Stomach (tissue), 9 donors: Measurements from ENCODE around the gene SBF1. TPM values are rescaled to one million over a fixed set of nuclear protein-coding genes. Genes with fewer than 3 reads are reported as not detected.

Experiments
- DNase-seq, 2 donors: peaks; one replicate each; pipeline versions ENCODE4 v3.0.0 to v3.0.0-alpha.2; 2013 to 2019
- H3K27ac ChIP-seq, 5 donors: fragments of 200-600 bp in 4 of 5; sonication (generic) in 4 of 5; one replicate each; pipeline ENCODE4 v1.5.1; 2013 to 2019; ENCODE audit warnings: mild to moderate bottlenecking in 1 of 5, moderate library complexity in 1 of 5
- H3K27me3 ChIP-seq, 3 donors: fragments of 200-600 bp; sonication (generic); one replicate each; pipeline ENCODE4 v1.5.1; 2017 to 2019; ENCODE audit warnings: mixed run types in 1 of 3
- H3K36me3 ChIP-seq, 4 donors: fragments of 200-600 bp; sonication (generic); 1 replicate in 3 of 4; 2 replicates in 1 of 4; pipeline ENCODE4 v1.5.1; 2016 to 2019
- H3K4me1 ChIP-seq, 4 donors: fragments of 200-600 bp; sonication (generic); one replicate each; pipeline ENCODE4 v1.5.1; 2016 to 2019
- H3K4me3 ChIP-seq, 4 donors: fragments of 200-600 bp; sonication (generic) in 3 of 4; one replicate each; pipeline ENCODE4 v1.5.1; 2016 to 2019; ENCODE audit warnings: mild to moderate bottlenecking in 1 of 4
- H3K9me3 ChIP-seq, 4 donors: fragments of 200-600 bp; sonication (generic); one replicate each; pipeline ENCODE4 v1.5.1; 2016 to 2019
- EP300 ChIP-seq: sonication (generic); formaldehyde crosslinking; IDR thresholded peaks from one replicate; pipeline ENCODE4 v1.6.1; 2017; ENCODE audit warnings: antibody characterized with exemption
- POLR2A ChIP-seq, 4 donors: fragments of 450-650 bp; IDR thresholded peaks; one replicate each; pipeline ENCODE4 v1.6.1; 2016; ENCODE audit warnings: antibody characterized with exemption in 4 of 4, control low read depth in 2 of 4, mild to moderate bottlenecking in 1 of 4, moderate library complexity in 1 of 4
- POLR2AphosphoS5 ChIP-seq, 3 donors: sonication (generic); formaldehyde crosslinking; IDR thresholded peaks; one replicate each; pipeline ENCODE4 v1.6.1; 2016; ENCODE audit warnings: antibody characterized with exemption in 3 of 3
- WGBS, 5 donors: extraction: QIAGEN DNeasy Blood & Tissue Kit in 3 of 5; methylation state at CpG; one replicate each; pipeline versions ENCODE4 v1.1.5 to v1.1.7; 2013 to 2018; 5-methylcytosine and 5-hydroxymethylcytosine counted together
- intact Hi-C: fragments of 100-400 bp; cut with DNase I; formaldehyde crosslinking; loops from one replicate; pipeline ENCODE4 v1.15.1; 2023; ENCODE audit warnings: low total_unique reads
- polyA plus RNA-seq, 3 donors: library from polyadenylated mRNA; stranded (reverse); fragments of 200-250 nt; gene quantifications; one replicate each; pipeline ENCODE4 v1.2.3, GENCODE V29; 2013
- total RNA-seq, 5 donors: library from RNA; depleted of rRNA; stranded (reverse); fragments of >200 nt; gene quantifications; one replicate each; pipeline versions ENCODE4 v1.1.0 to v1.2.3, GENCODE V29; 2014 to 2016
- TF ChIP-seq, protein P1 (sequence below), 7 experiments: fragments of 450-650 bp in 4 of 7; fragments of 200-600 bp in 3 of 7; sonication (generic) in 3 of 7; IDR thresholded peaks; one replicate each; pipeline ENCODE4 v1.5.1; 2016 to 2019; ENCODE audit warnings: antibody characterized with exemption in 7 of 7, control low read depth in 2 of 7, mild to moderate bottlenecking in 1 of 7
- donor health status: healthy with polysubstance abuse.
- donor health status: Bipolar disorder and iron deficiency.
- donor health status: healthy.

The SBF1 gene
- total and polyA plus RNA-seq, 8 donors: 9.6 to 122 (median 50.6) TPM

DNA sequence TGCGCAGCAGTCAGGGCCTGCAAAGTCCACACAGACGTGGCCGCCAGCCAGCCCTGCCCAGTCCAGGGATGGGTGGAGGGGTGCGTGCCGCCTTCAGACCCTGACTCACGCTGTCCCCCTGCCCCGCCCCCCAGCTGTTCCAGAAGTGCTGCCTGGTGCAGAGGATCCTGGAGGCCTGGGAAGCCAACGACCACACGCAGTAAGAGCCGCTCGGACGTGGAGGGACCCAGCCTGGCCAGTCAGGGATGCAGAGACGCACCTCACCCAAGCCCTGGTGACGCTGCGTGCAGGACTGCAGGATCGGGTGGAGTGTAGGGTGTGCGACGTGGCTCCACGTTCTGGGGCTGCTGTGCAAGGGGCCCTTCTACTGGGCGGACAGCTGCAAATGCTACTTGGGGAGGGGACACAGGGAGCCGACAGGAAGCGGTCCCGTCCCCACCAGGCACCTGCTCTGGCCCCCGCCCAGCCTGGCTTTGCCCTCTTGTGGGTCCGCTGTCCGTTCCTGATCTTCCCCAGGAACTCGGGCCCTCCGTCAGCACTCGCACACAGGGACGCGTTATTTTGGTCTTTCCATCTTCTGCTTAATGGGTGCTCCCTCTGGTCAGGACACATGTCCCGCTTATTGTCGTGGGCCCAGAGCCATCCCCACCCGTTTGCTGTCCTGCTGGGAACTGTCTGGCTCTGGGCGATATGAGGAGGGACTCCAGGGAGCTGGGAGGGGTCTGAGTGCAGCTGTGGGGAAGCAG is 42.5 kb downstream of the SBF1 start:
- Histone ChIP-seq H3K4me3 (no peak overlapping the region), H3K36me3 (peaks cover 66 to 87% (median 85%) of the 10 kb centered on the region in 4 donors)

DNA sequence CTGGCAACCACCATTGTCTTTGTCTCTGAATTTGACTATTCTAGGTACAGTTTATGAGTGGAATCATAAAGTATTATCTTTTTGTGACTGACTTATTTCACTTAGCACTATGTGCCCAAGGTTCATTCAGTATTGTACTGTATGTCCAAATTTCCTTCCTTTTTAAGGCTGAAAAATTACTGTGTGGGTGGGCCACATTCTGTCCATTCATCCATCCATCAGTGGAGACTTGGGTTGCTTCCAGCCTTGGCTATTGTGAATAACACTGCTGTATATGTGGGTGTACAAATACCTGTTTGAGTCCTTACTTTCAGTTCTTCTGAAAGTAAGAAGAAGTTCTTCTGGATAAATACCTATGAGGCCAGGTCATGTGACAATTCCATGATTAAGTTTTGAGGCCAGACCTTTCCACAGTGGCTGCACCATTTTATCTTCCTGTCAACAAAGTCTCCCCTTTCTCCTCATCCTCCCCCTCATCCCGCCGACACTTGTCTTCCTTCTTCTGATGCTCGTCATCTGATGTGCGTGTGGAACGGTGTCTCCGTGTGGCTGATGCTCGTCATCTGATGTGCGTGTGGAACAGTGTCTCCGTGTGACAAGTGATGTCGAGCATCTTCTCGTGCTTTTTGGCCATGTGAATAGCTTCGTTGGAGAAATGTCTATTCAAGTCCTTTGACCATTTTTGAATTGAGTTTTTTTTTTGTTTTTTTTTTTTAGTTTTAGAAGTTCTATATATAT is 49.5 kb downstream of the SBF1 start:
- no peak for DNase-seq
- Histone ChIP-seq H3K4me3 (no peak overlapping the region), H3K27me3 (no peaks in the 10 kb centered on the region), H3K4me1 (no peaks in the 10 kb centered on the region), H3K27ac (no peak overlapping the region), H3K36me3 (peaks cover 54 to 100% (median 97%) of the 10 kb centered on the region in 4 donors), H3K9me3 (no peaks in the 10 kb centered on the region)
- 92 to 96% (median 94%) methylated on average over 12 of the region's 12 CpGs for WGBS, 5 donors
- no peak for TF ChIP-seq POLR2A (IDR thresholded peaks at IDR 0.05)
- TF ChIP-seq, protein P1, sequence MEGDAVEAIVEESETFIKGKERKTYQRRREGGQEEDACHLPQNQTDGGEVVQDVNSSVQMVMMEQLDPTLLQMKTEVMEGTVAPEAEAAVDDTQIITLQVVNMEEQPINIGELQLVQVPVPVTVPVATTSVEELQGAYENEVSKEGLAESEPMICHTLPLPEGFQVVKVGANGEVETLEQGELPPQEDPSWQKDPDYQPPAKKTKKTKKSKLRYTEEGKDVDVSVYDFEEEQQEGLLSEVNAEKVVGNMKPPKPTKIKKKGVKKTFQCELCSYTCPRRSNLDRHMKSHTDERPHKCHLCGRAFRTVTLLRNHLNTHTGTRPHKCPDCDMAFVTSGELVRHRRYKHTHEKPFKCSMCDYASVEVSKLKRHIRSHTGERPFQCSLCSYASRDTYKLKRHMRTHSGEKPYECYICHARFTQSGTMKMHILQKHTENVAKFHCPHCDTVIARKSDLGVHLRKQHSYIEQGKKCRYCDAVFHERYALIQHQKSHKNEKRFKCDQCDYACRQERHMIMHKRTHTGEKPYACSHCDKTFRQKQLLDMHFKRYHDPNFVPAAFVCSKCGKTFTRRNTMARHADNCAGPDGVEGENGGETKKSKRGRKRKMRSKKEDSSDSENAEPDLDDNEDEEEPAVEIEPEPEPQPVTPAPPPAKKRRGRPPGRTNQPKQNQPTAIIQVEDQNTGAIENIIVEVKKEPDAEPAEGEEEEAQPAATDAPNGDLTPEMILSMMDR (IDR thresholded peaks at IDR 0.05): no peak
- no peak for TF ChIP-seq EP300
- no peak for TF ChIP-seq POLR2AphosphoS5 (IDR thresholded peaks at IDR 0.05)
- intact Hi-C loops: no loop called here

More for the DNA sequence above, 42.5 kb downstream of the SBF1 start:
- DNase-seq: no peak
- H3K27ac ChIP-seq: no peak overlapping the region
- no peaks in the 10 kb centered on the region for H3K27me3 ChIP-seq
- no peaks in the 10 kb centered on the region for H3K9me3 ChIP-seq
- H3K4me1 ChIP-seq: no peaks in the 10 kb centered on the region
- WGBS, 5 donors: 89 to 94% (median 94%) methylated on average over 24 to 35 of the region's 35 CpGs
- TF ChIP-seq, protein P1 (IDR thresholded peaks at IDR 0.05): no peak
- TF ChIP-seq POLR2A (IDR thresholded peaks at IDR 0.05) (no peak), POLR2AphosphoS5 (IDR thresholded peaks at IDR 0.05) (no peak), EP300 (no peak)
- intact Hi-C loops: no loop called here

DNA sequence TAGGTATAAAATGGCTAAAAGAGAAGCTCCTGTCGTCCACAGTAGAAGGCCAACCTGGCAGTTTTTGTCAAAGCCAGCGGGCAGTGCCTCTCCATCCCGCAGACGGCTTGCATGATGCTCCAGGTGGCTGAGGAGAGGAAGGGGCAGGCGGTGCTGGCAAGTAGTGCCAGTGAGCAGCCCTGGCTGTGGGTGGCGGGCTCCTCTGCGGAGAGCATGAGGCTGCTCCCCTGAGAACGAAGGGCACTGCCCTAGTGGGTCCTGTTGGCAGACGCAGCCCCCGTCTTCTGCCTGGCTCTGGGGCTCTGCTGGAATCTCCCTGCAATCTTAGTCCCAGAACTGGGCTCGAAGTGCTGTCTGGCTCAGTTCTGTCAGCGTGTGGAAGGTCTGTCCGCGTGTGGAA is 50.9 kb downstream of the SBF1 start:
- intact Hi-C loops: no loop called here
- TF ChIP-seq POLR2A (IDR thresholded peaks at IDR 0.05) (no peak), POLR2AphosphoS5 (IDR thresholded peaks at IDR 0.05) (no peak), EP300 (no peak)
- TF ChIP-seq, protein P1 (IDR thresholded peaks at IDR 0.05): no peak
- H3K4me3 ChIP-seq: no peak overlapping the region
- no peaks in the 10 kb centered on the region for H3K27me3 ChIP-seq
- no peak for DNase-seq
- WGBS, 5 donors: 94 to 98% (median 95%) methylated on average over 10 to 14 of the region's 14 CpGs
- H3K9me3 ChIP-seq: no peaks in the 10 kb centered on the region
- H3K36me3 ChIP-seq: peaks cover 59 to 100% (median 98%) of the 10 kb centered on the region in 4 donors
- no peak overlapping the region for H3K27ac ChIP-seq
- H3K4me1 ChIP-seq: no peaks in the 10 kb centered on the region

DNA sequence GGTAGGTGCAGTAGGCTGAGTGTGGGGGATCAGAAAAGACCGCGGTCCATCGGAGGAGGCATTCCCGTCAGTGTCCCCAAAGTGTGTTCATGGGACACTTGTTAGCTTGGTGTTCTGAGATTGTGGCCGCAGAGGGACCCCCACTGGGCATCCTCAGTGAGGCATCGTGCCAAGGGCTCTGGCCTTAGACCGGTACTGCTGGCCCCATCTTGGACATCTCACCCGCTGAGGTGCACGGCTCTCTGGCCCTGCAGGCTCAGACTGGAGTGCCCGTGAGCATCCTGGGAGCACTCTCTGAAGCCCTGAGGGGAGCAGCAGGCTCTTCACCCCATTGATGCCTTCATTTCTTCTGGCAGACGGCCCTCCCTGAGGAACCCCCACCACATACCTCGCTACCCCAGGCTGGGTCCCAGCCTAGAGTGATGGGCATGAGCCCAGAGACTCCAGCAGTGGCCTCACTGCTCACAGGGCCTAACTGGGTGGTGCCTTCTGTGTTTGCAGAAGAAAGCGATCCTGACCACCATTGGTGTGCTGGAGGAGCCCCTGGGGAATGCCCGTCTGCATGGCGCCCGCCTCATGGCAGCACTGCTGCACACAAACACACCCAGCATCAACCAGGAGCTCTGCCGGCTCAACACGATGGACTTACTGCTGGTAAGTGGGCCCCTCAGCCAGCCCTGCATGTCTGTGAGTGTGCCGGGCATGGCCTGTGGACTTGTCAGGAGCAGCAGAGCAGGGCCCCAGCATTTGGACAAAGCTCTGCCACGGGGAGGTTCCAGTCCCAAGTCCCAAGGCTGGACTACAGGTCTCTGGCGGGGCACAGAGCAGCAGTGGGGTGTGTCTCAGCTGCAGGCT is 51.6 kb downstream of the SBF1 start:
- no peak overlapping the region for H3K4me3 ChIP-seq
- H3K4me1 ChIP-seq: no peaks in the 10 kb centered on the region
- DNase-seq: no peak
- H3K36me3 ChIP-seq: peaks cover 66 to 100% (median 98%) of the 10 kb centered on the region in 4 donors
- H3K27ac ChIP-seq: no peak overlapping the region
- no peaks in the 10 kb centered on the region for H3K27me3 ChIP-seq
- intact Hi-C loops: no loop called here
- 95 to 97% (median 96%) methylated on average over 11 to 21 of the region's 21 CpGs for WGBS, 5 donors
- TF ChIP-seq POLR2A (IDR thresholded peaks at IDR 0.05) (no peak), POLR2AphosphoS5 (IDR thresholded peaks at IDR 0.05) (no peak), EP300 (no peak)
- TF ChIP-seq, protein P1 (IDR thresholded peaks at IDR 0.05): no peak
- no peaks in the 10 kb centered on the region for H3K9me3 ChIP-seq
